ENCODE results near the gene TOMM20L.

DNA sequence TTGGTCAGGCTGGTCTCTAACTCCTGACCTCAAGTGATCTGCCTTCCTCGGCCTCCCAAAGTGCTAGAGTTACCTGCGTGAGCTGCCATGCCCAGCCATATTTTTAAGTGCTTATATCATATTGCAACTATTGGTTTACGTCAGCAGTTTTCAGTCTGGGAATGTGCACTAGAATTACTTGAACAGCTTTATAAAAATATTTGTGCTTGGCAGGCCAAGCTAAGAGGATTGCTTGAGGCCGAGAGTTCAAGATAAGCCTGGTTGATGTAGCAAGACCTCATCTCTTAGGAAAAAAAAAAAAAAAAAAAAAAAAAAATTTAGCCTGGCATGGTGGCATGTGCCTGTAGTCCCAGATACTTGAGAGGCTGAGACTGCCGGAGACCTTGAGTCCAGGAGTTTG is 48.9 kb downstream of the TOMM20L start:
- TF ChIP-seq EP300 (IDR thresholded peaks at IDR 0.05; ENCODE audit: borderline replicate concordance) (no peak), CEBPB (IDR thresholded peaks at IDR 0.05) (no peak), TEAD4 (IDR thresholded peaks at IDR 0.05) (no peak), YY1 (IDR thresholded peaks at IDR 0.05; ENCODE audit: low read depth) (no peak), RAD21 (IDR thresholded peaks at IDR 0.05; ENCODE audit: low read depth) (no peak), CREB1 (IDR thresholded peaks at IDR 0.05; ENCODE audit: low read depth) (no peak)
- TF ChIP-seq, protein P1, sequence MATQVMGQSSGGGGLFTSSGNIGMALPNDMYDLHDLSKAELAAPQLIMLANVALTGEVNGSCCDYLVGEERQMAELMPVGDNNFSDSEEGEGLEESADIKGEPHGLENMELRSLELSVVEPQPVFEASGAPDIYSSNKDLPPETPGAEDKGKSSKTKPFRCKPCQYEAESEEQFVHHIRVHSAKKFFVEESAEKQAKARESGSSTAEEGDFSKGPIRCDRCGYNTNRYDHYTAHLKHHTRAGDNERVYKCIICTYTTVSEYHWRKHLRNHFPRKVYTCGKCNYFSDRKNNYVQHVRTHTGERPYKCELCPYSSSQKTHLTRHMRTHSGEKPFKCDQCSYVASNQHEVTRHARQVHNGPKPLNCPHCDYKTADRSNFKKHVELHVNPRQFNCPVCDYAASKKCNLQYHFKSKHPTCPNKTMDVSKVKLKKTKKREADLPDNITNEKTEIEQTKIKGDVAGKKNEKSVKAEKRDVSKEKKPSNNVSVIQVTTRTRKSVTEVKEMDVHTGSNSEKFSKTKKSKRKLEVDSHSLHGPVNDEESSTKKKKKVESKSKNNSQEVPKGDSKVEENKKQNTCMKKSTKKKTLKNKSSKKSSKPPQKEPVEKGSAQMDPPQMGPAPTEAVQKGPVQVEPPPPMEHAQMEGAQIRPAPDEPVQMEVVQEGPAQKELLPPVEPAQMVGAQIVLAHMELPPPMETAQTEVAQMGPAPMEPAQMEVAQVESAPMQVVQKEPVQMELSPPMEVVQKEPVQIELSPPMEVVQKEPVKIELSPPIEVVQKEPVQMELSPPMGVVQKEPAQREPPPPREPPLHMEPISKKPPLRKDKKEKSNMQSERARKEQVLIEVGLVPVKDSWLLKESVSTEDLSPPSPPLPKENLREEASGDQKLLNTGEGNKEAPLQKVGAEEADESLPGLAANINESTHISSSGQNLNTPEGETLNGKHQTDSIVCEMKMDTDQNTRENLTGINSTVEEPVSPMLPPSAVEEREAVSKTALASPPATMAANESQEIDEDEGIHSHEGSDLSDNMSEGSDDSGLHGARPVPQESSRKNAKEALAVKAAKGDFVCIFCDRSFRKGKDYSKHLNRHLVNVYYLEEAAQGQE (IDR thresholded peaks at IDR 0.05; ENCODE audit: low read depth) = no peak
- TF ChIP-seq, protein P2, sequence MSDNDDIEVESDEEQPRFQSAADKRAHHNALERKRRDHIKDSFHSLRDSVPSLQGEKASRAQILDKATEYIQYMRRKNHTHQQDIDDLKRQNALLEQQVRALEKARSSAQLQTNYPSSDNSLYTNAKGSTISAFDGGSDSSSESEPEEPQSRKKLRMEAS (IDR thresholded peaks at IDR 0.05) = no peak
